CD4-positive, alpha-beta T cell treated with Interleukin-6 for 4 hours (primary cell): ENCODE results near the gene CADM1.

Experiments
- DNase-seq: peaks from one replicate; pipeline ENCODE4 v3.0.0-alpha.2; 2020; ENCODE audit warnings: mixed read lengths

Gene CADM1

DNA sequence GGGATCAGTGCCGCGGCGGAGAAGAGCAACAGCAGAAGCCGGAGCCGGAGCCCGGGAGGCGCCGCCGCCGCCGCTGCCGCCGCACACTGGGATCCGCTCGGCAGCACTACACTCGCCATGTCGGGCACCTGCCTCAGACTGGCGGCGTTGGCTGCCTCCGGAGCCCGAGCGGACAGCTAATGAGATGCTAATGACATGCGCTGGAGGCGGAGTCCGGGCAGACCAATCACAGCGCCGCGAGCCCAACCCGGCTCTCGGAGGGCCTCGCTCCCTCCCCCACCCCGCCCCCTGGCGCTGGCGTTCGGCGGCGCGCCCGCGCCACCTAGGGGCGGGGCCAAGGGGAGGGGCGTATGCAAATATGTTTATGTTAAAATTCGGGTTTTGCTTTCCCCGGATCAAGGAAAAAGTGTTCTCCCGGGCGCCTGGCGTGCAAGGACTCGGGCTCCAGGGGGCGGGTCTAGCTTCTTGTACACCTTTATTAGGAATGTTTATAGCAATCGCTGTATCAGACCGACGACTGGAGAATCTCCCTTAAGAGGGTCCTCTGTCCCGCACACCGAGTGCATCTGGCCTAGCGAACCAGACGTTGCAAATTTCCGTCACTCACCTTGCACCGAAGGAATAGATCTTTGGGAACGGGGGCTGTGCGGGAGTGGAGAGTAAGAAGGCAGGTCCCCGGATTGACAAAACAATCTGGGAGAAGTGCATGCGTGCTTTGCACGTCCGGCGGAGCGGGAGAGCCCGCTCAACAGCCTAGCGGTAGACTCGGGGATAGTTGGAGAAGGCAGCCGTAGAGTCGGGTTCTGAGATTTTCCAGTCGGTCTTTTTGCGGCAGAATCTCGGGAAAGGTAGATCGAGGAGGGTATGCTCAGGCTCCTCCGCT, at the start of gene CADM1:
CADM1 (minus strand) TSS at position 140 of the 883 bp plus-strand sequence.
- DNase-seq: peak; percentile 66

DNA sequence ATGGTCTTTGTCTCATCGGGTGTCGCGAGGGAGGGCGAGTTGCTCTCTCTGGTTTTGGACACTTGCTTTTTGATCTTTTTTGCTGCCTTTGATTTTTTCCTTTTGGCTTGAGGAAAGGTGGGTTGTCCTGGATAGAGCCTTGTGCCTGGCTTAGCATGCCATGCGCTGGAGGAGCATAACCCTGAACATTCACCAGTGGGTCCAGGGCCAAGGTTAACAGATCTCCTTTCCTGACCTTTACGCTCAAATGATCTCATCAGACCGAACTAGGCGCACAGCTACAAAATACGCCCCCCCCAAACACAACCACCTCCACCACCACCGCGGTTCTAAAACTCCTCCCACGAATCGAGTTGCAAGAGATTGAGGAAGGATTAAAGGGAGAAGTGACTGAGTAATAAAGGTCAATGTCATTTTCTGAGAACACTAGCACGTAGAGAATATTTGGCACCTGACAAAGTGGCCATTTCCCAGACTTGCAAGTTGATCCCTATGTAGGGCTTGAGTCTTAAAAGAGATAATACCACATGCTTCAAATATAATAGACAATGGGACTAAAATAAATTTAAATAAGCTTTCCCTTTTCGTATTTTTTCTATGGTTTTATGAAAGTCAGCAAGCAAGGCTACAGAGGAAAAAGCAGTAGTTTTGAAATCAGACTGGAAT, 48.7 kb upstream of the CADM1 start:
- no peak for DNase-seq

DNA sequence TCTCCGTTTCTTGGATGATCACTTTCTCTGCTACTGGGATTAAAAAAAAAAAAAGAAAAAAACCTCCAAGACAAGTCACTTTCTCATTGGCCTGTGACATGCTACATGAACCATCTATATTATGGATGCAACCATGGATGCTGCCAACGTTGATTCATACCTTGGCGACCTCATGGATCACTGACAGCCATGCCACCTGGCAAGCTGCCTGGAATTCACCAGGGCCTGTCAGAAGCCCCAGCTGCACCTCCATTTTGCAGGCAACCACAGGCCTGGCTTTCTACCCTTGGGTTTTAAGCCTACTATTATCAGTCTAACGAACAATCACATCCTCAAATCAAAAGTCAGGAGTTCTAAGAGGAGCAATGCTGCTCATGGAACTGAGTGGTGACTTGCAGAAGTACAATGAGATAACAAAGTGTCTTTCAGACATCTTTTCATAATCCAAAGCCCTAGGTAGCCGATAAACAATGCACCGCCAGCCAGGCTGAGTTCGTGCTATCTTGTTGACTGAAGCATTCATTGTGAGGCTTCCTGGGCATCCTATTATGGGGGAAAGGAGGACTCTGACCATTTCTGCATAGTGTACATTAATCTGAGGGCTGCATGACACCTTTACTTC, 48.0 kb upstream of the CADM1 start:
- DNase-seq: no peak

DNA sequence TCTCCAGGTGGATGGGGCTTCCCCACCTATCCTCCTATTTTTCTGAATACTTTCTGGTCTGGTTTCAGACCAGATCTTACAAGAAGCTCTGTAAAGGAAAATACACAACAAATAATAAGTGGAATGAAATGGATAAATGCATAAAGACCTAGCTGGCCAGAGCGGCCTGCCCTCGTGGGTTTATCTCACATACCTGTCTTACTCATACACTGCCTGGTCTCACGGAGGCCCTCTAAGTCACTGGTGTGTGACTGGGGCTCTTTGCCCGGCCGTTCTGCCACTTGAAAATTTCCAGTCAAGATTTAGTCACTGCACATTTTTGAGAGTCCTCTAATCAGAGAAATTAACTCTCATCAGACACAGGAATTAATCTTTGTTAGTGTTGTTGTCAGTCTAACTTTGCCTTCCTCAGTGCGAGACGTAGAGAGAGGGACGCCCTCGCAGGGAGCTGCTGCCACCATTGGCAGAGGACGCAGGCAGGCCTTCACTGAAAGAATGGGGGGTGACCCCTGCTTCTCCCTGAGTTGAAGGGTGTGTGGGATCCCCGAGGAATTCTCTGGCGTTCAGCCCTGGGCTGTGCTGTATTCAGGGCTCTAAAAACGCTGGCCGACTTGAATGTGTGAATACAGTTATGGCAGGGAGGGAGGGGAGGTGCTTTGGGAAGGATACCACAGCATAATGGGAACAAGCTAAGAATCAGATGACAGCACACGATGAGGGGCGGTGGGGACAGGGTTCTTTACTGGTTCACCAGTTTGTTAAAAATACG, 46.3 kb upstream of the CADM1 start:
- DNase-seq: no peak

DNA sequence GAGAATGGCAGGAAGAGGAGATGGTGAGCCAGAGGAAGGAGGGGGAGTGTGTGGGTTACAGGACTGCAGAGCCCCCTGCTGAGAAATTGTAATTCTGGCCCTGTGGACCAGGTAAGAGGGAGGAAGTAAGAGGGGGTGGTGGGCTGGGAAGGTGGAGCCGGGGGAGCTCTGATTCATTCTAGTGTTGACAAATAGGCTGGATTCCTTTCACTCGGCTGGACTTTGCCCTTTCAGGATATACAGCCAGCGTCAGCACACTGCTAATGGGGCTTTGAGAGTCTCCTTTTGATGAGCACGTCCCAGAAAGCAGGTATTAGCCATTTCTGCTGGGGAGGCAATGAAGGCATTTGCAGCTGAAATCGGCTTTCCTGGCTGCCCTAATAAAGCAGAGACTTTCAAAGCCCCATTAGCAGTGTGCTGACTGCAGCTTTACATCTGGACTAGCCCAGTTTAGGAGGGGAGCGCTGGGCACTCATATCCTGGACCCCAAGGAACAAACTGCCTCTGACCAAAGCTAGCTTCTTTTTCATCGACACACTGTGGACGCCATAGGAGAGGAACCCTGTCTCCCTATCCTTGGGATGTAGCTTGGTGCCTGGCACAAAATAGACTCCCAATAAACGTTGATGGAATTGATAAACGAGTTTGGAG, 44.8 kb upstream of the CADM1 start:
- DNase-seq: no peak

DNA sequence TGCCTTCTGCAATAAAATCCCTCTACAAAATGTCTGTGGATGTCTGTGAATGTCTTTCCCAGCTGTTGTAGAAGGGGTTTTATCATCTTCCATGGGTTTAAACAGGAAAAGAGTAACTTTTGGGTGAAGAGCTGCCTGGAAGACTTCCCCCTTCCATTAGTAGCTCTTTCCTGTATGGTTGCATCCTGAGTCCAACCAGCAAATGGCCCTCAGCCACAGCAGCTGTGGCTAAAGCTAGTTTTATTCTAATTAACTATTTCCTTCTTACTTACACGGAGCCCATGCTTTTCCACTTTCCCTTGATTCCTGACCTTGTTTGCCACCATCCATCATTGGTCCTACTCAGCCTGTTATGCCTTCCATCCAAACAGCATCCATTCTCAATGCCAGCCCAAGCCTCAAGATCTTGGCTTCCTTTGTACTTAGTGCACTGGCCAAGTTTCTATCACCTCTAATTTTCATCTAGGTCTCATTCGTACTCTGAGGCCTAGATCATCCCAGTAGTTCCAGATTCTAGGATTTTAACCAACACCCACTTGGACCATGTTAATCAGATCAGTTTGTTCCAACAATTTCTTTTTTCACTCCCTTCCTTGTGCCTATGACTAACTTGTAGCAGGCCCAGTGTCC, 41.5 kb upstream of the CADM1 start:
- DNase-seq: no peak

DNA sequence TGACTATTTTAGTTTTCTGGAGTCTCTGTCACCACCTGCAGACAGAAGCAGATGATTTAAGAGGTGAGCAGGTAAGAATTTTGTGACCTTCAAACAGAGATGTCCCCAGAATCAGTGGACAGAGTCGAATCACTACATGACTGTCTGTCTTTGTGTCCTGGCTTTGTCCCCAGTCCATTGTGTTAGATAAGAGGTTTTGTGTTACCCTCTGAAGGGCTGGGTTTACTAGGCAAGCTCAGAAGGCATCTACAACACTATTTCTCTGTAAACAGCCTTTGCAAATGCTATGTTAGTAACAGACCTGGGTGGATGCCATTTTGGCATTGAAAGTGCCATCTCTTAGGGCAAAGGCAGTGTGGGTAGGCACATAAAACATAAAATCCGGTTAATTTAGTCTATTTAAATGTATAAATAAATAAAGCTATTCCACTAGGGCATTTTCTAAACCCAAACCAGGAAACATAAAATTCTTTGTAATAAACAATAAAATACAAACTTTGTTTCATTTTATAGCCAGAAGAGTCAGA, 40.3 kb upstream of the CADM1 start:
- DNase-seq: no peak

DNA sequence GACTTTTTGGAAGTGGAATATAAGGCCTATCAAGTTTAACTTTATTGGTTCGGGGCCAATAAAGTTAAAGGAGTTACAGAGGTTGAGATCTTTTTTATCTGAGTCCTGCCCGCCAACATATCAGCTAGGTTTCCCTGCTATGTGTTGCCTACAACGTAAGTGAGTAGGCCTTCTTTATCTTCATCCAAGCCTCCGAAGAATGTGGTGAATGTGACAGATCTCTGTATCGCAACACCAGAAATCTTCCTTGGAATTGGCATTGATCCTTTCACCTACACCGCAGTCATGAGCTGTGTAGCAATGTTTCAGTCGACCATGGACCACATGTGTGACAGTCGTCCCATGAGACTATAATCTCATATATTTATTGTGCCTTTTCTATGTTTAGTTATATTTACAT, 37.3 kb upstream of the CADM1 start:
- DNase-seq: no peak

DNA sequence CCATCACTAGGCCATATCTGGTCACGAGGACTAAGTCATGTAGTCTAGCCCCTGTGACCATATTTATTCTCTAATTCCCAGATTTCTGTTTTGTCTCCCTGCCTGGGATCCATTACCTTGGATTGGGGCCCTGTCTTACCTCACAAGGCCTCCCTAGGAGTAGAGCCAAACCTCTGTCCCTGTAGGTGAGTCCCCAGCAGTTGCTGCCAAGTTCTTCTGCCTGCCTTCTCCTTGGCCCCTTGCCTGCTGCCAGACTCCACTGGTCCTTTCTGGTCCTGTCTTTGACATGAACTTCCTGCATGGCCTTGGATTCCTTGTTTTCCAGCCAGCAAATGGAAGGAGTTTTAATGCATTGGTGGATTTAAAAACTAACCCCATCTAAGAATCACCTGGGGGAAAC, 35.6 kb upstream of the CADM1 start:
- DNase-seq: no peak

DNA sequence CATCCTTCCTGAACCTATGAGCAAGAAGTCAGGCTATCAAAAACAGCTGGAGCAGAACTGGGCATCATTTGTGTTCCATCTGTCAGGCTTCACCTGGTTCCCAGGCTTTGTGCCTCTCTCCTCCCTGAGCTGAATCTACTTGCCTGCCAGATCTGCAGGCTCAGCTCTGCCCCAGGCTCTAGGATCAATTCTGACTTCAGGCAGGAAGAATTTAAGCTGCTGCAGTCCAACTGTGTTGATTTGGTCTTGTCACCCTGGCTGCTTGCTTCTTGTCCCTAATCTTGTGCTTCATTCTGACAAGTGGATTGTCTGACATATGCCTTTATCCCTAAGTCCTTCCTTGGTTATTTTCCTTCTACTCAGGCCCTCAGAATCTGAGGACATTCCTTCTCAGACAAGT, 31.6 kb upstream of the CADM1 start:
- DNase-seq: no peak

DNA sequence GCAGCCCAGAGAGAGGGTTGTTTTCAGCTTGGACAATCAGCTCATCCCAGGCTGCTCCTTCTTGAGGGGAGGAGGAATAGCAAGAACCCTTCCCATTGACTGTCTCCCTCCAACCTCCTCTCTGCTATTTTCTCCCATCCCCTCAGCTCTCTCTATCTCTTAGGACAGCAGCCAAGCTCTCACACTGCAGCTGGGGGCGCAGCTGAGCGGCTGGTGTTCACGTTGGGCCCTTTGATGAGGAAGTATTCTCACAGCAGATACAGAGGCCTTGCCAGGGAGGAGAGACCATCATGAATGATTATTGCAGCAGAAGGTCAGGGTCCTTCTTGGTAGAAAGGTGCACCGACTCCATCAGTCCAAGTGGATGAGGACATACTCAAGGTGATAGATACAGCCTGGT, 26.5 kb upstream of the CADM1 start:
- no peak for DNase-seq

DNA sequence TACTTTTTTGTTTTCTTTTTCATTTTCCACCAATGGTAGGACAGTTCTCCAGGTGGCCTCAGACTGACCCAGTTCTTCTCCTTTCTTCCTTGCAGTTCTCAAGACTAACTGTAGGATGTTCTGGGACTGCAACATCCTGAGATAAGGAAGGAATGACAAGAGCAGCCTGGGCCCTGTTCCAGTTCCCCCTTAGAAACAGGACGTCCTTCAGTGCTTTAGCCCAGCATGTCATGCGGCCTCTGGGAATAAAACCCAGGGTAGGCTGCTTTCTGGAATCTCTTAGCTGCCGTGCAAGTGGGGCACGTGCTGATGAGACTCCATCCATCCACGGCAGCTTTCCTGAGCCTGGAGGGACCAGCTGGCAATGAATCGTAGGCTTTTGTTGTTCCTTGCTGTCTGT, 24.0 kb upstream of the CADM1 start:
- DNase-seq: no peak

DNA sequence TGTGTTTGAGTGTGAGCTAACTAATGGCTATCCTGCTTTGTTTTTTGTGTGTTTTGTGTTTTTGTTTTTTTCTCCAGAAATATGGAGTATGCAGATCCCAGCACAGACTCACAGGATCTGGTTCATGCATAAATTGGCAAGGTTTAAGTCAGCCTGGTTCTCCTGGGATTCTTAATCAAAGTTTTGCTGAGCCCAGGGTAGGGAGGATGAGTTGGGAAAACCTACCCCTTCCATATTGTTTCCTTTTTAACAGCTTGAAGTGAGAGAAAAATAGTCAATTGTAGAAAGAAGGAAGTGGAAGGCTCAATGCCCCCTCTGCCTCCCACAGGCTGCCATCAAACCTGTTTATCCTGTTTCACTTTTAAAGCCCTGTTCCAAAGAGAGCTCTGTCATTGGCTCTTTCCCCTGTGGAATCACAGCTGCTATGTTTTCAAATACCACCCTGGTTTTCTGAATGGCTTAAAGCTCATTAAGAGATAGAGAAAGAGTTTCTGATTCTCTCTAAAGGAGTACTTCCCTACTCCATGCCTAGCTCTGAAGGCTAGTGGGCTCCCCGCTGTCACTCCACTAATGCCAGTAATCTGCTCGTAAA, 23.4 kb upstream of the CADM1 start:
- DNase-seq: no peak

DNA sequence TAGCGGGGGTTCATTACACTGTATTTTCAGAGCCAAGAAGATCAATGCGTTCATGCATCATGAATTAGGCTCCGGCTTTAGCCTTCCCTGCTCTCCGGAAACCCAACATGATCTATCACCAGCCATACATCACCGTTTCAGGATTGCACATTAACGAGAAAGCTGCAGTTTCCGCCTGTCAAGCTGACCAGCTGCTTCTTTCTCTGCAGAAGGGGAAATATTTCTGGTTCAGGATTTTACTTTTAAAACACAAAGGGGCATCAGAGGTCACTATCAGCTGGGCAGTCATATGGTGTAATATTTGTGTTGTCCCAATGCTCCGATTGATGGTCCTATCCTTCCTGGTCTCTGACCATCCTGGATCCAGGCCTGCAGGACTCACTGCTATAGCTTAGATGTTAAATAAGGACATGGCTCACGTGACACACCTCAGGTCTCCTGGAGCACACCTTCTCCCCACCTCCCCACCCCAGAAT, 21.4 kb upstream of the CADM1 start:
- DNase-seq: no peak

DNA sequence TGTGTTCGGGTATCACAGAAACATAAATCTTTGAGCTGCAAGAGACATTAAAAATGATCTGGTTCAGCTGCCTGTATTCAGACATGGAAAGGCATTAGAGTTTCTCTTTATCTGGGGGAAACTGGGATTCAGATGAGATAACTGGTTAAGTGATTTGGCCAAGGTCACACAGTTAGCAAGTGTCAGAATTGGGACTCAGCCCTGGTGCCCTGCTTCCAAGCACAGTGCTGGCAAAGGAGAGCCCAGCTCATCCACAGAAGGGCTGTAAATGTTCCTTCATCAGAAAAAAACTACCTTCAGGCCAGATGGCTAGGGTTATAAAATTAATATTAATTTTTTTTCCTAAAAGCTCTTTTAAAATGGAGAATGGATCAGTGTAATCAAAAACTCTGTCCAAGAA, 20.4 kb upstream of the CADM1 start:
- no peak for DNase-seq

DNA sequence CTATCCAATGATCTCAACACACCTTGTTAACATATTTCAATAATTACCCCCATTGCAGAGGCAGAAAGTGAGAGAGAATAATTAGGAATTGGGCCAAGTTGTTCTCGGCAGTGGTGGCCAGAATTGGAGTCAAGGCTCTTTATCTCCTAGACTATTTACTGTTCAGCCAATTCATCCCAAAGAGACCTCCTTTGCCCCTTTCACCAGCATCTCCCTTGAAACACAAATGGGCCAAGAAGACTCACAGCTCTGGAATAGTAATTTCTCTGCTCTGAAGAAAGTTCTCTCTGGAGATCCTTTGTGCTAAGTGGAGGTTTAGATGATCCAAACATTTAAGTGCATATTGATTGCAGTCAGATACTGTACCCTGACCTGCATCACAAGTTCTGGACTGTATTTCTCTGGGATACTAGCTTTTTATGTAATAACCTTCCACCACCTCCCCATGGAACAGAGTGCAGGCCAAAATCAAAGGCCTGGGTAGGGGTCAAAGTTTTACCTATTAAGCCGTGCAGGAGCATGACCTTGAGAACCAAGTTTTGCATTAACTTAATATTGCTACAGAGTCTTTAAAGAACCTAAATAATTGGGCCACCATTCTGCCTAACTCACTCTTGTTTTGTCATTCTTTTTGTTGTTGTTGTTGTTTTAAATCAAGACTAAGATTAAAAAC, 19.6 kb upstream of the CADM1 start:
- DNase-seq: no peak

DNA sequence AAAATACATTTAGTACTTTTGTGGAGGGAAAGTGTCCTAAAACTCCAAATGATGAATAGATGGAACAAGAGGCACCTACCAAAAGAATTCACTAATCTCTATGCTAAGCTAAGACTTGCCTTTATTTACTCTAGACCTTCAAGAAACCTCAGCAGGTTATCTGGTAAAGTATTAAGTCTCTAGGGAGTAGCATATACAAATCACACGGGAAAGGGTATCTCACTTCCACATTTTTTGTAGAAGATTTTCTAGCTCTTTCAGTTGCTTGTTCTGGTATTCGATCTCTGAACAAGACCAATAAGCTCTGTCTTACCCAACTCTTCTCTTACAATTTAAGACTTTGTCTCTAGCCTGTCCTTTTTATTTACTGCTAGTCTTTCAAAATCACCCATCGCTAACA, 18.1 kb upstream of the CADM1 start:
- no peak for DNase-seq

DNA sequence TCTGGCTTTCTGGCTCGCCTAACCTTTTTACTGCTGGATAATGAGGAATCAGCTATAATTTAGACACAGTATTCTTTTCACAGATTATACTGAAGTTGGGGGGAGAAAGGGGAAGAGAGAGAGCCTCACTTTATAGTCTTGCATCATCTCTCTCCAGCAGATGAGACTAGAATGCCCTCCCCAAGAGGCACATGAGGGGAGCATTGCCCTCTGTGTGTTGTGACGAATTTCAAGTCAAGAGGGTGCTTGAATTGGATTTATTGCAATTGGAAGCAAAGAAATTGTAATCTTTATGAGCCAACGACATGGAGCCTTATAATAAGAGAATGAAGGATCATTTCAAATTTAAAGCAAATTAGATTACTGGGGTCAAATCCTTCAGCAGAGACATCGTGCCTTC, 17.6 kb upstream of the CADM1 start:
- no peak for DNase-seq

DNA sequence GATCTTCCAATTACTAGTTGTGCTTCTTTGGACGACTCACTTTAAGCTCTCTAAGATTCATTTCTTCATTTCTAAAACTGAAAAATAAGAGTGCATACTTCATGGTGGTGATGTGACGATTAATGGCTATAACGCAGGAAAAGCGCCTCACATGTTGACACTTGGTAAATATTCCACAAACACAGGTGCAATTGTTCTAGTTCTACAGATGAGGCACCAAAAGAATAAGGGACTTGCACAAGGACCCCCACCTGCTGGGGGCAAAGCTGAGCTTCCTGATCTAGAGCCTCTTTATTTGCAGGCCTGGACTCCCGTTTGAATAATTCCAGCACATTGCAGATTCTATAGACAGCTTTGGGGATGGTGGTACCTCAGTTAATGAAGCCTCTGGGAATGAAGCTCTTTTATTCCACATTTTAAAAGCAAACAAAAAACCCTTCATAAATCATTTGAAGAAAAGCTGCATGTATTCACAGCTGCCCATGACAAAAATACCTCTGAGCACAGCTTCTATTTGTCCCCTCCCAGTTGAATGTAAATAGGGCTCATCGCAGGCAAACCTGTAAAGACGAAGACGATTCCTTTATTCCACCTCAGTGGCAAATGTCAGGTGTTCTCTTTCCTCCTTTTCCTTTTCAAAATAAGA, 14.9 kb upstream of the CADM1 start:
- no peak for DNase-seq
